Right kidney (tissue), 9 donors: ENCODE data around the gene AJM1.
A peak's percentile ranks its signal among the peaks of the same experiment; 100 is the strongest.
"Not testable (repeated sequence)": the region's sequence is repeated elsewhere in the genome, so short reads cannot be mapped to it uniquely, and the experiment has no call there.

Experiments used
- DNase-seq: peaks from one replicate; pipeline ENCODE4 v3.0.0-alpha.2; 2016
- long read RNA-seq, 8 donors: transcript quantifications; one replicate each; lab custom pipeline, GENCODE V29; 2026

AJM1 gene
- long read RNA-seq, donor 1, full-length matches to known transcripts: 4 of 4 reads
- long read RNA-seq, donor 1, partial matches to known transcripts: 0 of 4 reads
- long read RNA-seq, donor 1, other reads (novel, unspliced or antisense): 0 of 4 reads
- long read RNA-seq, donor 2, full-length matches to known transcripts: 4 of 4 reads
- long read RNA-seq, donor 2, partial matches to known transcripts: 0 of 4 reads
- long read RNA-seq, donor 2, other reads (novel, unspliced or antisense): 0 of 4 reads
- long read RNA-seq, donor 3, full-length matches to known transcripts: 2 of 2 reads
- long read RNA-seq, donor 3, partial matches to known transcripts: 0 of 2 reads
- long read RNA-seq, donor 3, other reads (novel, unspliced or antisense): 0 of 2 reads
- long read RNA-seq, donor 4, full-length matches to known transcripts: 3 of 3 reads
- long read RNA-seq, donor 4, partial matches to known transcripts: 0 of 3 reads
- long read RNA-seq, donor 4, other reads (novel, unspliced or antisense): 0 of 3 reads
- long read RNA-seq, donor 5, full-length matches to known transcripts: 3 of 3 reads
- long read RNA-seq, donor 5, partial matches to known transcripts: 0 of 3 reads
- long read RNA-seq, donor 5, other reads (novel, unspliced or antisense): 0 of 3 reads
- long read RNA-seq, donor 6, full-length matches to known transcripts: 8 of 8 reads
- long read RNA-seq, donor 6, partial matches to known transcripts: 0 of 8 reads
- long read RNA-seq, donor 6, other reads (novel, unspliced or antisense): 0 of 8 reads
- long read RNA-seq, donor 7, full-length matches to known transcripts: 9 of 9 reads
- long read RNA-seq, donor 7, partial matches to known transcripts: 0 of 9 reads
- long read RNA-seq, donor 7, other reads (novel, unspliced or antisense): 0 of 9 reads
- long read RNA-seq, donor 8, full-length matches to known transcripts: 2 of 2 reads
- long read RNA-seq, donor 8, partial matches to known transcripts: 0 of 2 reads
- long read RNA-seq, donor 8, other reads (novel, unspliced or antisense): 0 of 2 reads

- peak; percentile 84 for DNase-seq
Observed at GRCh38 chr9:136842380-136842948, at the start of gene AJM1. TSS of gene AJM1 (plus strand) at chr9:136842478. CDS start at chr9:136844415, 1,937 bp downstream.

GRCh38 chr9:136793086-136793946, 49.0 kb upstream of the AJM1 start:
- DNase-seq: no peak

- no peak for DNase-seq
Observed at GRCh38 chr9:136794281-136794999, 47.8 kb upstream of the AJM1 start.

- no peak for DNase-seq
Observed at GRCh38 chr9:136795000-136795348, 47.3 kb upstream of the AJM1 start.

- DNase-seq: no peak
Observed at GRCh38 chr9:136796238-136796774, 46.0 kb upstream of the AJM1 start, which contains the start of gene CCDC183. TSS of gene CCDC183 (plus strand) at chr9:136796338. CDS start at chr9:136796398, 60 bp downstream.

- not testable (repeated sequence) for DNase-seq
Observed at GRCh38 chr9:136796775-136797347, 45.4 kb upstream of the AJM1 start.

- DNase-seq: no peak
Observed at GRCh38 chr9:136798708-136799078, 43.6 kb upstream of the AJM1 start.

GRCh38 chr9:136799079-136799853, 43.0 kb upstream of the AJM1 start:
- no peak for DNase-seq

GRCh38 chr9:136799854-136800657, 42.2 kb upstream of the AJM1 start:
- DNase-seq: peak; percentile 85

- DNase-seq: no peak
Observed at GRCh38 chr9:136802321-136802720, 40.0 kb upstream of the AJM1 start.

GRCh38 chr9:136803009-136803550, 39.2 kb upstream of the AJM1 start:
- DNase-seq: not testable (repeated sequence)

GRCh38 chr9:136803551-136804508, 38.4 kb upstream of the AJM1 start:
- DNase-seq: no peak

GRCh38 chr9:136804509-136805206, 37.6 kb upstream of the AJM1 start:
- no peak for DNase-seq

- no peak for DNase-seq
Observed at GRCh38 chr9:136805207-136805740, 37.0 kb upstream of the AJM1 start.

- no peak for DNase-seq
Observed at GRCh38 chr9:136806067-136806466, 36.2 kb upstream of the AJM1 start.

- DNase-seq: no peak
Observed at GRCh38 chr9:136806631-136807201, 35.6 kb upstream of the AJM1 start.
